HG03354 (cell line): ENCODE data around the gene FHIT.

Experiments used
- ATAC-seq: cut with Tn5 transposase; IDR thresholded peaks from one replicate; pipeline ENCODE4 v1.9.1; 2021; ENCODE audit warnings: mild to moderate bottlenecking; ENCODE audit not compliant: unreplicated experiment, poor library complexity, severe bottlenecking

The FHIT gene

DNA sequence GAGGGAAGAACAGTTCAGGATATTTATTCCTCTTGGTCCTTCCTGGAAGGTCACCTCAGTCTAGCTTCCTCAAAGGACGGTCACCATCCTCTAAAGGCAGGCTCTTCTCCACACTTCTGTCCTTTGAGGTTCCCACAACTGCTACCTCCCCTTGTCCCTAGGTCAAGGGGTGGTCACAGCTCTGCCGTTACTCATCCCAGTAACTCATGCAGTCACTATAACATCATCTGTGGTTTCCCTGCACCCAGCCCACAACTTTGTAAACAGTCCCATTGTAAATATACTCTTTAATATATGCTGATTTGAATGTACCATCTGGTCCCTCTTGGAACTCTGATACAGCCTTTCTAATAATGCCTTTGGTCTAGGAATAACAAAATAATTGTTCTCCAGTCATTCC lies 887.4 kb downstream of the FHIT start:
- no peak for ATAC-seq

DNA sequence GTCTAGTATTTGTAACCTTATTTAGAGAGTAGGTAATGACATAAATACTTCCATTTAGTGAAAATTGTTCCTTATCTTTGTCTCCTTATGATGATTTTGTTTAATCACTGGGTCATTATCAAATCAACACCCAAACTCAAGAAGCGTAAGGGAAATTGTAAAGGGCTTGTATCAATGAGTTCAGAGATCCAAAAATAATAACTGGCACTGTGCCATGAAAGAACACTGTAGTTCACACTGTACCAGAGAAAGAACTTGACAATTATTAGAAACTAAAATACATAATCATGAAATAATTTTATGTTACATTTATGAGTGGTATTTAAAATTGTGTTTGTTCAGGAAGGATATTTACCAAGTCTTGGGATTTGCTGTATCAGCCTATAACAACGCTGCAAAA lies 895.4 kb downstream of the FHIT start:
- ATAC-seq: no peak

DNA sequence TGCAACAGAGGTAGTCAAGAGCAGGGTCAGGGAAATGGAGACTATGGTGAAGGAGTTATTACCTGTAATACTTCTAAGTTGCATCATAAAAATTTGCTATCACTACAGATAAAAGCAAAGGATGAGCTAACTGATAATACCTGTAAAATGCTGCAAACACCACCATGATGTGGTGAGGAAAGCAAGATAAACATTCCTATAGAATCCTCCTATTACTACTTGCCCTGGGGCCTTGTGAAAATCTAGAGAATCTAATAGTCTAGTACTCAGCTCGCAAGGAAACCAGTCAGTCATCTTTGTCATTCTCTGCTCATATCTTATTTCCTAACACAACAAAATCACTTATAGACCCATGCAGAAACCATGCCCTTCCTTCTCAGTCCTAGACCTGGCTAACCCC lies 899.8 kb downstream of the FHIT start:
- ATAC-seq: no peak

DNA sequence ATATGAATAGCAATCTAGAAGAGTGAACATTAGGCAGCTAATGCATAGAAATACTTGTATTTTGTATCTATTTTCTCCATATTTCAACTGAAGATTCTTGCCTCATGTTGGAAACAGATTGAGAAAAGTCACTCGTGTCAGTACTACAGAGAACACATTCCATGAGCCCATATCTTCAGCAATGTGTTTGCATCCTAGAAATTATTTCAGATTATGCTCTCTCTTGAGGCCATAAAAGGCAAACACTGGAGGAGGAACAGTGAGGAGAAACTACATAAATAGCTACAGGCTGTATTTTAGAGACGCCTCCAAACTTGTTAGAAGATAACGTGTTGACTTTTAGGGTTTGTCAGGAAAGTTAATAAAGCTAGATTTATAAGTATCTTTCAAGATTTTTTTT lies 906.9 kb downstream of the FHIT start:
- ATAC-seq: no peak

DNA sequence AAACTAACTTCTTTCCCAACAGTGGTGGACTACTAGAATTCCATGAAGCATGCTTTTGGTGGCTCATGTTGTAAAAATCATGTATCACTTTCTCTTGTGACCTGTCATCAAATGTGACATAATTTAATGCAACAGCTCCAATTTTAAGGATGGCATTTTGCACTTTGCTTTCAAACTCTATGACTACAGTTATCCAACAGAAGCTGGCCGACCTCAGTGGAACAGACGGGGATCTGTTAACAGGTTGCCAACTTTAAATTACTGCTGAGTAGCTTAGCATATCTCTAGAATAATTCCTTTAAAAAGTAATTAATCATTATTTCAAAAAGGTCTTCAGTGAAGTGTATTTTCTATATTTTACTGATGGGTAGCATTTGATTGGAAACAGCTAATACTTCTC lies 907.4 kb downstream of the FHIT start:
- no peak for ATAC-seq

DNA sequence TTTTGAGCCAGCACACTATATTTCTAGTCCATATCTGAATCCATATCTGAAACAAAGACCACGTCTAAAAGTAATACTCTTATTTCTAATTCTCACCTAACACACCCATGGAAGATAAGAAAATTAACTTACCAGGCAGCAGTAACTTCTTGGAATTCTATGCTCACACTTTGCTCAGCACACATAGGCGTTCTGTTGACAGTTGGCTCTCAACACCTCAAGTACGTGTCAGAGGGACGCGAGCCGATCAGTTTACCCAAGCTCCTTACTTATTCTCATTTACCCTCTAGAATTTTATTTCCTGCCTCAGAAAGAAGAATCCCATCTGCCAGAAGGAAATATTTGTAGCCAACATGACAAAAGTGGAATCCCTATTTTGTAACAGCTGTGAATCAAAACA lies 911.9 kb downstream of the FHIT start:
- no peak for ATAC-seq

DNA sequence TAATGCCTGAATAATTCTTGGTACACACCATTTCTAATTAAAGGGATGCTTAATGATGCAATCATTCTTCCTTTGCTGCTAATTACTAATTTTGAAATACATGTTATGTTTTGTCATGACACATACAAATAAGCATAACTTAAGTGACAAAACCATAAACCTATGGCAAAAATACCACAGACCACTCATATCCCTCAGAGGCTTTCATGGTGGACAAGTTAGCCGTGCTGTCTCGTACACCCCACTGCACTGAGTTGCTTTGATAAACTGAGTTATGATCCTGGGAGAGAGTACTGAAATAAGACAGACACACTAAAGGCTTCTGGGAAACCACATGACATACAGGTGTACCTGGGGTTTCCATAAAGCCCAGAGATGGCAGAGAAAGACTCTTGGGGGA lies 913.8 kb downstream of the FHIT start:
- ATAC-seq: no peak

DNA sequence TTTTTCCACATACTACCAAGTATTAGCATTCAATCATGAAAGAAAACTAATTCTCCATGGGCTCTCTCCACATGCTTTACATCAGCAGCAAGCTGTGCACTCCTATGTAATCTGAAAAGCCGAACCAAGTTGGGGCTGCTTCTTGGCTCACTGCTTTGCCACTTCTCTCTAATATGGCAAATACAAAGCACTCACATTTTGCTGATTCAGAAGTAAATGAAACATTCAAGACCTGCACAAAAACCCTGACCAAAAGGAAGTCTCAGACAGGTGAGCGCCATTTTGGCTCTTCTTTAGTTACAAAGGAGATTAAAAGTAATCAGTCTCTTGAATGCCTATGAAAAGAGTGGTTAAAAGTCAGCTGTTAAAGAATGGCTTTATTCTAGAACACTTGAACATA lies 915.2 kb downstream of the FHIT start:
- no peak for ATAC-seq

DNA sequence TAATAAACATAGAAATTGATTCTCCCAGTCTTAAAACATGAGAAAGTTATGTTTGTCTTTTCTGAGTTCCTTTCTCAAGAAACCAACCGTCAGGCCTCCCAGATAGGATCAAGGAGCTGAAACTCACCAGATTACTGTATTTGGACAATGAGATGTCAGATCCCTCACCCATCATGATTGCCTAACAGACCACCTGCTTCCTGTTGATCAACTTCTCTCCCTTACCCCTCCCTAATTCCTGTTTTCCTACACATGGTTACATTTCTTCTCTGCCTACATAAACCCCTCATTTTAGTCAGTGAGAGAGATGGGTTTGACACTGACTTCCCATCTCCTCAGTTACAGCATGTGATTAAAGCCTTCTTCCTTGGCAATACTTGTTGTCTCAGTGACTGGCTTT lies 917.5 kb downstream of the FHIT start:
- no peak for ATAC-seq

DNA sequence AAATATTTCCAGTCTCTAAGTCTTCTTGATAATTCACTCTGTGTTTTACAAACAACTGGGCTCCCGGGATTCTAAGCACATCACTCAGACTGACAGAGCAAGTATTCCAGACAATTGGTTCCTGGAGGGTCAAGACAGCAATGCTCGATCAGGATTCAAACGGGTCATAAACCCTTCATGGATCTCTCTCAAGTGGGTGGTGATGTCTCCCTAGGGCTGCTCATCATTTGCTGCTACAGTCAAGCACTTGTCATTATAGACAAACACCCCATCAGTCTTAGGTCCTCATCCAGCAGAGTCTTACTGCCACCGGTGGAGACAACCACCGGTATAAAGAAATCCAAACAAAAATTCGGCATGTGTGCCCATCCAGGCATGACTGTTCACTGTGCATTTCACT lies 921.1 kb downstream of the FHIT start:
- no peak for ATAC-seq

DNA sequence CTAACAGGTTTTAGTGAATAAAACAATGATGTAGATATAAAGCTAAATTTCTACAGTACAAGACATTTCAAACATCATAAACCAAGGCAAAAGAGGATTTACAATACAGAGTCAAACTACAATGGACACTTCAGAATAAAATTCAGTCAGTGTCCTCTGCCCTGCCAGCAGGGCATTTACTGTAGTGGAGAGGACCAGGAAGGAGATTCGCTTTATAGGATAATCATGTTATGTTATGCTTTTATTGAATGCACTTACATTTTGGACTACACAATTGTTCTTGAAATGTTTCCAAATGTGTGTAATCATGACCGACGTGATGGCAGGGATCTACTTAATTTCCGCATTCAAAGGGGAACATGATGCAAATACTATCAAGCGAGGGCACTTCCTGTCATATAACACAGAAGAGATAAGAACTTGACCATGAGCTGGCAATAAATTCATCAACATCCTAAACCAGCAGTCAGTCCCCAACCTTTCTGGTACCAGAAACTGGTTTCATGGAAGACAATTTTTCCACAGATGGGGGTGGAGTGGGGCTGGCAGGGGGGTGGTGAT lies 925.6 kb downstream of the FHIT start:
- no peak for ATAC-seq

DNA sequence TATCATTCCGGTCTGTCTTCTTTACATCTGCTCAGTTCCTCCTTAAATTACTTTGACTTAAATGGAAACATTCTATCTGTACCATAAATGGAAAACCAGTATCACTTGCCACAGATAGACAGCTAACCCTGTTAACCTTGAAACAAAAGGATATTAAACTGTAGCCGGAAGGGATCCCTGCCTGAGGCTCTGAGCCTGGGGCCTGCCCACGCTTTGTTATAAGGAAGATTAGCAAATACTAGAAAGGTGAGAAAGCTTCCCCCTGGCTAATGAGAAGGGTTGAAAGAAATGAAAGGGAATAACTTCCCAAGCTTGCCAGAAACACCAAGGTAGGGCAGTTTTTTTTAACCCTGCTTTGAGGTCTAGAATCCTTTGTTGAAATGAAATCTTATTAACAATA lies 927.6 kb downstream of the FHIT start:
- ATAC-seq: no peak

DNA sequence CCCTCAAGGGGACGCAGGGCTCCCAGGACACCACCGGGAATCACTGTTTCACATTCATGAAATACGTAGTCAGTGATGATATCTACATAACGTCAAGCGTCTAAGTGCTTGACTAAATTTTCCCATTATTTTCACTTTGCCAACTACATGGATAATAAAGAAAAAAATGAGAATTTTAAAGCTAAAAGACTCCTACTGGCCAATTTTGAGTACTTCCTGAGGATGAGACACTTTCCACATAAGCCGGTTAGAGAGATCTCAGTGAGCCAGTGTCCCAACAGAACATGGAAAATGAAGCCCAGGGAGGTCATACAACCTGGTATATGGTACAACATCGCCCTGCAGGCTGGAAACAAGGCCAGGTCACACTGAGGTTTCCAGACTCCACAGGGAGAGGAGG lies 928.1 kb downstream of the FHIT start:
- ATAC-seq: no peak

DNA sequence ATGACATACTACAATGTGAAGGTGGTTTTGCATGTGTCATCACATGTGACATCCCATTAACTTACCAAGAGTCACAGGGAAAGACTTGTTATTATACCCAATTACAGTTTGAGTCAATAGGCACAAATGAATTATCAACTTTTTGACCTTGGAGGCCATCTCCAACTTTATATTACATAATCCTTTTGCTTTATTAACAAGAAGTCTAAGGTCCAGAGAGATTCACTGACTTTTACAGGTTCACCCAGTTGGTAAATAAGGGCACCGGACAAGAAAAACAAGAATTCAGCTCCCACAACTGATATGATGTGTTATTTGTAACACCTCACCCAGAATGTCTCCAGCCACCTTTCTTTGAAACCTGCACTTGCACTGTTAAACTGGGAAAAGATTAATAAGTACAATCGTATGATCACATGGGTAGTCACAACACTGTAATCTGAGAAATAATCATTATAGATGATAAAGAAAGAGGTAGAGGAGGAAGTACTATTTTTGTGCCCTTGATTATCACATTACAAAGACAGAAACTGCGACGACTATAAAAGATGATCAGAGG lies 928.9 kb downstream of the FHIT start:
- ATAC-seq: no peak

DNA sequence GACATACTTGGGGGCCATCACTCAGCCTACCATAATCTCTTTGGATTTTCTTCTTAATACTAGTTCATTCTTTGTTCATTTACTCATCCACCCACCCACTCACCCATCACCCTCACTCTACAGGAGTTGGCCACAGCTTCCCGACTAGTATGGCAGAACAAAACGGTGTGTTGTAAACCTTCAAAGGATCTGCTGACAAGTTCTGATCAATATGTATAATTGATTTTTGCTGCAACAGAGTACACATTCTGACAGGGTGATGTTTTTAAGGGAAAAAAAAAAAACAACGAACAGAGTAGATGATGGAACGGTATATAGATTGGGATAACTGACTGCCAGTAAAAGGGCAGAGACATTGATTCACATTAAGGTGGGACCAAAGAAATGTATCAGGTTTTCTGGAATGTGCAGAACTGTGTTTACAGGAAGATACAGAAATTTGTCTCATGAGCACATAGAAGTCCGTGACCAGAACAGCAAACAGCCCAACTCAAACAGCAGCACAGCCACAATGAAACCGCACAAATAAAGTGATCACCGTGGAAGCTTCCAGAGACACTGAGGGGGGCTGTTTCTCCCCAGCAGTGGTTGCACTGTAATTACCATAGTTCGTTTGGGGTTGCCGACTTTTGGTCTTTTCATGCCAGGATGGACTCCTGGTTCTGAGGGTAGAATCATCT lies 931.9 kb downstream of the FHIT start:
- ATAC-seq: no peak

DNA sequence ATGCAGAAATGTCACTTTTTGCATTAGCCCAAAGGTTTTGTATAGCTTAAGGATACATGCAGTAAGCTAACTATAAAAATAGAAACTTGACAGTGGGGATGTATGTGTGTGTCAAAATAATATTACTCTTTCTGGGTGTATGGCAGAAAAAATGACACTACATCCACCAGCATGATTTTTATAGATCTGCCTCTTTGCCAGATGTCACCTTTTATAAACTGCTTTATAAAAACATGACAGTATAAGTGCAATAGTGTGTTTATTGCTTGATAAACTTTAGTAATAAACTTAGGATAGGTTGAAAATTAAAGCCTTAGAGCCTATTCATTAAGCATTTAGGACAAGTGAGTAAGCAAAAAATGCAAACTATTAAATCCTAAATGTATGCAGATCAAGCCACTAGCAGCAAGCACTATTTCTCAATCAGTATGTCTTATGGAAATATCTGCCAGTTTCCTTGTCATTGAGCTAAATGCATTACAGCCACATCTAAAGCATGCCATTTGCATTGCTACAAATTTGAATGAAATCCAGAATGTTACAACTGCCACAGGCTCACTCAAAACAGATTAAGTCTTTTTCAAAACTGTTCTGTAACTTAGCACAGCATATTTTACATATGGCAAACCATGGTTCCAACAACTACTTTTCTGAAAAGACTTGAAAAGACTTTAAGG lies 935.0 kb downstream of the FHIT start:
- no peak for ATAC-seq

DNA sequence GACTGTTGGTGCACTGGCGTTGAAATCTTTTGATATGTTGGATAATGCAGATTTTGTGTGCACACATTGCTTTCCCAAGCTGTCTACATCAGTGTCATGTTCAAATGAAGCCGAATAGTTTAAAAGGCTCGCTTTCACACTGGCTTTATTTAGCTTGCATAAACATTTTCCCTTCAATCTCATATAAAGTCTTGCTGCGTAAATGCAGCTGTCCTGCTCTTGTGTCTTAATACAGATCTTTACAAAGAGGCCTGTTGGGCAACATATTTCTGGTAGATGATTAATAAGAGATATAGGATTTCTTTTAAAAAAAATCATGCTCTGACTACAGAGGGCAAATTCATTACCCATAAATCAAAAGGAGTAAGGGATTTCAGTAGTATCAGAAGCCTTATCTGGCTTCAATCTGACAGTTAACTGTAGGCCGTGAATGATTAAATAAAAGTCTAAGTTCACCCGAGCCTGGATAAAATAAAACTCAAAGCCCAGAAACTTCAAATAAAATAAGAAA lies 937.2 kb downstream of the FHIT start:
- ATAC-seq: no peak

DNA sequence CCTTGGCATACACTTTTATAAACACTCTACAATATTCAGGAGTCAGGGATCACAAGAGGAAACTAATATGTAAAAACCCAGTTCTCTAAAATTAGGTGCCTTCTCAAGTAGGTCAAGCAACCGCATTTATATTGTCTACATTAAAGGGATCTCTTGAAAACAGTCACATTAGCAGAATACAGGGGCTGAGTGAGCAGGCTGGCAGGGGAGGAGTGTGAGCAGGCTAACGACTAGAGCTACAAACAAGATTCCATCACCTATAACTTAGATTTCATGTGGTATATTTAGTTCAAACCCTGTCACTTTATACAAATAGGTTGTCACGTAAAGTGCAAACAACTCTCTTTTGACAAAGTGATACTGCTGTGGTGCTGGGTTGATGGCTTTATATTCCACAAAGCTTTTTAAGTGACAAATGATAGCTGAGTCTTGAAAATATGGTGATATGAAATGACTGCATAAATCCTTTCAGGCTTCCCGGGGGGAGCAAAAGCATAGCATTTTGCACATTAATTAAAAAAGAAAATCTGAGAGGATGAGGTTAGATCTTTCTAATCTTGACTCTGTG lies 937.9 kb downstream of the FHIT start:
- no peak for ATAC-seq

DNA sequence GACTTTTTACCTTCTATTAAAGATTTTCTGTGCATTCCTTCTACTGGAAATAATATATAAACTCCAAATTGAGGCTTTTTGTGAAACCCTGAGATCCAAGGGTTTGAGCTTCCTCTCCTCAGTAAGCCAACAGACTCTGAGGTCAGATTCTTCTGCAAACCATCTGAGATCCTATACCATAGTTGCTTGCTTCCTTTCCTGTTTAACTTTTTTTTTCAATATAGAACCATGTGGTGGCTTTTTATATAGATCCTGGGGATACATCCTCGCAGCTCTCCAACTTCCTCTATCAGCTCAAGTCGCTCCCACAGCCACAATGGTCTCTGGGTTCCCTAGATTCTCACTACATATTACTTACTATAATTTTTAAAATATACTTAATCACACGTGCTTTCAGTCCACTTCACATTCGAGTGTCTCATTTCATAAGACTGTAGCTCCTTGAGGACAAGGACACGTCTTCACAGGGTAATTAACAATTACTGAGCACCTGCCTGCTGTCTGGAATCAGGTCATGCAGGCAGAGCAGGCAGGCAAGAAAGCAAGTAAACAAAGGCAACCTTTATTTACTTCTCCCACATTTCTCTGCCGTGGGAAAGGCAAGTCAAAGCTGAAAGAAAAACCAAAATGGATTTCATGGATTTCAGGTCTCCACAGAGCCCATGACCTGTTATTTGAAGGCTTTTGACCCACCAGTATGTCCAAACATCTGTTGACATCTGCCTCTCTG lies 941.5 kb downstream of the FHIT start:
- ATAC-seq: no peak

DNA sequence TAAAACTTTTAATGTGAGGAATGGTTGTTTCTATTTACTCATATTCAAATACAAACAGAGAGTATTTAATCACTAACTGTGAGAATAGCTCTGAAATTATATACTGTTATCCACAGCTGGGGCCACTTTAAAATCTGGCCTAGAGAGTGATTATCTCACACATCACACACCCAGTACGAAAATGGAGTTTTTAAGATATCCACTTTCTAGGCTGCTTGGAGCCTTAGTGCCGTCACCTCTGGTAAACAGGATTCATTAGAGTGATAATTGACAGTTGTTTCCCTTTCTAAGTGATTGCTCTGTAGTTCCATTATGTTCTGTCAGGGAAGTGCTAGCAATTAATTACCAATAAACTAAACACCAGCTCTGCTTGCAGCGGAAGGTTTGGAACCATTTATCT lies 942.4 kb downstream of the FHIT start:
- no peak for ATAC-seq
